ENCODE data around the gene CARD19. TPM values are rescaled to one million over a fixed set of nuclear protein-coding genes. Genes with fewer than 3 reads are reported as not detected.

CARD19 gene
- total and polyA plus RNA-seq, 2 experiments from 2014 or later = 36.8 to 48.3 TPM

GRCh38 chr9:93092251-93092991 lies 3.6 kb upstream of the CARD19 start:
- TF ChIP-seq REST (IDR thresholded peaks at IDR 0.05; ENCODE audit: unreplicated experiment) (no peak), EZH2 (IDR thresholded peaks at IDR 0.05; ENCODE audit: low read depth, unreplicated experiment) (no peak), POLR2AphosphoS5 (IDR thresholded peaks at IDR 0.05; ENCODE audit: low read depth) (no peak), CREB1 (CRISPR knock-in tag; IDR thresholded peaks at IDR 0.05; ENCODE audit: low read depth) (no peak), ZNF114 (CRISPR knock-in tag; IDR thresholded peaks at IDR 0.05) (no peak), EZH2phosphoT487 (IDR thresholded peaks at IDR 0.05; ENCODE audit: unreplicated experiment) (no peak), JUNB (IDR thresholded peaks at IDR 0.05; ENCODE audit: unreplicated experiment) (no peak), STAT1 (IDR thresholded peaks at IDR 0.05; ENCODE audit: unreplicated experiment) (no peak), ZNF462 (CRISPR knock-in tag; IDR thresholded peaks at IDR 0.05) (no peak)
- Mint-ChIP-seq H3K9me3 (no peaks in the 10 kb centered on the region; the same call in 2 of the 3 replicates), H3K36me3 (ENCODE audit: low read depth) (no peaks in the 10 kb centered on the region), H3K4me1 (peaks cover 12% of the 10 kb centered on the region), H3K27ac (no peak overlapping the region), H3K27me3 (ENCODE audit: insufficient read depth, low read depth, poor library complexity) (peaks cover 7% of the 10 kb centered on the region), H3K4me3 (no peak overlapping the region)
- Histone ChIP-seq H3K4me2 (no peak overlapping the region), H4K20me1 (replicated peaks; ENCODE audit: insufficient read depth) (no peaks in the 10 kb centered on the region), H2AFZ (no peak overlapping the region), H3K4me1 (ENCODE audit: insufficient read depth) (0 out of 2 replicates have a peak, but pooled peaks cover 3% of the 10 kb centered on the region), H3K9me2 (ENCODE audit: insufficient read depth) (no peaks in the 10 kb centered on the region), H3F3A (replicated peaks; ENCODE audit: low read depth) (0 out of 2 replicates have a peak, but pooled peaks cover 8% of the 10 kb centered on the region), H3K4me3 (no peak overlapping the region), H3K36me3 (ENCODE audit: insufficient read depth) (no peaks in the 10 kb centered on the region; the same call in 1 of the 2 replicates), H3K27me3 (ENCODE audit: insufficient read depth) (peaks cover 8% of the 10 kb centered on the region; the same call in 1 of the 2 replicates), H3K27ac (ENCODE audit: low read depth) (no peak overlapping the region), H3K79me2 (replicated peaks; ENCODE audit: insufficient read depth) (no peaks in the 10 kb centered on the region)
- DNase-seq (ENCODE audit: low spot score) (no peak), ATAC-seq (no peak)
